SW480 (cell line): ENCODE results near the gene TMEM51.

Source experiments
- DNase-seq: peaks from one replicate; pipeline ENCODE4 v3.0.0-alpha.2; 2016; ENCODE audit warnings: low spot score

TMEM51 gene, protein sequence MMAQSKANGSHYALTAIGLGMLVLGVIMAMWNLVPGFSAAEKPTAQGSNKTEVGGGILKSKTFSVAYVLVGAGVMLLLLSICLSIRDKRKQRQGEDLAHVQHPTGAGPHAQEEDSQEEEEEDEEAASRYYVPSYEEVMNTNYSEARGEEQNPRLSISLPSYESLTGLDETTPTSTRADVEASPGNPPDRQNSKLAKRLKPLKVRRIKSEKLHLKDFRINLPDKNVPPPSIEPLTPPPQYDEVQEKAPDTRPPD

DNA sequence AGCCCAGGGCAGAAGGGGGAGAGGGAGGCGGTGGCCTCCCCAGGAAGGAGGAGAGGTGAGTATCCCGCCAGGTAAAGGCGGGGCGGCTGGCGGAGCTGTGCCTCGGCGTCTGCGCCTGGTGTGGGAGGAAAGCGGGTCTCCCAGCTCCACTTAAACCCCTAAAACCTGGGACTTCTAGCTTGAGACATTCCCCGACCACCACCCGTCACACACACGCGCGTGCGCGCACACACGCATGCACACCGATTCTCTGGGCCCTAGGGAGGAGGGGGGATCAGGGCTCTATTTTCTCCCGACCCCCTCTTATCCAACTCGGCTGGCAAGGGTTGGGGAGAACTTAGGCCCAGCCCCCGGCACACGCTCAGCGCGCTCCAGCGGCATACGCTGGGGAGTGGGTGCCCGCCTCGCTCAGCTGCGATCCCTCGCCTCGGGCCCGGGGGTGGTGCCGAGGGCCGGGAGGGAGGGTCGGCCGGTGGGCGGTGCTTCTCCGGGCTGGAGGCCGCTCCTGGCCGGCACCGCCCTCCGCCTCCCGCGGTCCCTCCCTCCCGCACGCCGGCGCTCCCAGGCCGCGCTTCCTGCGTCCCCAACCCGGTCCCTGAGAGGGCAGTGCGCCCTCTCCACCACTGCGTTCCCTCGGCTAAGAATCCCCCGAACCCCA is at the start of gene TMEM51:
Gene TMEM51, plus strand, starts transcription at position 564 of the 658 bp plus-strand sequence. CDS start 61,341 bp downstream, outside the sequence.
- peak; percentile 75 for DNase-seq

DNA sequence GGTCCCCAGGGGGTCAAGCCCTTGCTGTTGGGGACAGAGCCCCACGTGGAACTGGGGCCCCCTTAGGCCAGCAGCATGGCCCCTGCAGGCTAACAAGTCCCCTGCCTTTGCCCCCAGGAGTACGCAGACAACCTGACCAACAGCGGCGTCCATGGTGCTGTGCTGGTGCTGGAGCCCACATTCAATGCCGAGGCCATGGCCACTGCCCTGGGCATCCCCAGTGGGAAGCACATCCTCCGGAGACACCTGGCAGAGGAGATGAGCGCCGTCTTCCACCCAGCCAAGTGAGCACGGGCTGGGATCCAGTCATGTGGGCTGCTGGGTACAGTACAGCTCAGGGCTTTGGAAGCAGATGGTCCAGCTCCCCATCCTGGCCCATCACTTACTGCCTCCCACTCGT is 49.6 kb upstream of the TMEM51 start:
- no peak for DNase-seq

DNA sequence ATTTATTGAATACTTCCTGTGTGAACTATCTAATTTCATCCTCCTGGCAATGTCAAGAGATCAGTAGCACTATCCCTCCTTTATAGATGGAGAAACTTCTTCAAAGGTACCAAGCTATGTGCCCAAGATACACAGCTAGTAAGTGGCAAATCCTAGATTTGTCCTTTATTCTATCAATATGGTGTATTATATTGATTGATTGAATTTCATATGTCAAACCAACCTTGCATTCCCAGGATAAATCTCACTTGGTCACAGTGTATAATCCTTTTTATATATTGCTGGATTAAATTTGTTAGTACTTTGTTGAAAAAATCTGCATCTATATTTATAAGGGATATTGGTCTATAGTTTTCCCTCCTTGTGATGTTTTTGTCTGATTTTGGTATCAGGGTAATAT is 48.8 kb upstream of the TMEM51 start:
- DNase-seq, result no peak

DNA sequence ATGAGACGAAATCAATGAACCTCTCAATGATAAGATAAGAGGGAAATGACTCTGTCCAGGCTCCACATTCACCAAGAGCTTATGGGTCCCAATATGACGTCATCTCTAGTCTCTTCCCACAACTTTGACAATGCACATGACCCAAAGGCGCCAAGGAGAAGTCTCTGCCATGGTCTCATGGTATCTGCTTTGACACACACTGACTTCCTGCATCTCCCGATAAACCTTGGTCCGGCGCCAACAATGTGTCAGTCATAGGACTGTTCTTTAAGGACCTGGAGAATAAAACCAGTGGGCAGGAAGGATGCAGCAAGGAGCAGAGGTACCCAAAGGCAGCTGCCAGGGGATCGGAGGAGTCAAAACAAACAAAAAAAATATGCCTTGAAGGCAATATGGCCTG is 46.9 kb upstream of the TMEM51 start:
- no peak for DNase-seq

DNA sequence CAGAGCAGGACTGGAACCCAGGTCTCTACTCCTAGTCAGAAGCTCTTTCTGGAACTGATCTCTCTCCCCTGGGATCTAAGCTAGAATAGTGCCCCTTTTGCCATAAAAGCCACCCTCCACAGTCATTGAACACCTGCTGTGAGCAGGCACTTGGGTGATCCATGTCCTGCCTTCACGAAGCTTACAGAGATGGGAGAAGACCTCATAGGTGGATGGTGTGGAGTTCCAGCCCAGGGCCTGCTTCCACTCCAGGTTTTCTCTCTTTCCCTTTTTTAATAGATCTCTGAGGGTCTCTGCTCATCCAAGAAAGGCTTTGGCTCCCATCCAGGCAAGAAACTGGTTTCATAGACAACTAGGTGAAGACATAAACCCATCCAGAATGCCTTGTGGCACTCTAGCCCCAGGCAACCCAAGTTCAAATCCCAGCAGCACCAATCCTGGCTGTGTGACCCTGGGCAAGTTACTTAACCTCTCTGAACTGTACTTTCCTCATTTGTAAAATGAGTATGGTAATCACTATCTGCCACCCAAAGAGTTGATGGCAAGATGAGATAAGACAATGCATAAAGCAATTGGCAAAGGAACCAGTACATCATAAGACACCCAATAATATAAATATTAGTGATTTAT is 46.4 kb upstream of the TMEM51 start:
- DNase-seq, result no peak

DNA sequence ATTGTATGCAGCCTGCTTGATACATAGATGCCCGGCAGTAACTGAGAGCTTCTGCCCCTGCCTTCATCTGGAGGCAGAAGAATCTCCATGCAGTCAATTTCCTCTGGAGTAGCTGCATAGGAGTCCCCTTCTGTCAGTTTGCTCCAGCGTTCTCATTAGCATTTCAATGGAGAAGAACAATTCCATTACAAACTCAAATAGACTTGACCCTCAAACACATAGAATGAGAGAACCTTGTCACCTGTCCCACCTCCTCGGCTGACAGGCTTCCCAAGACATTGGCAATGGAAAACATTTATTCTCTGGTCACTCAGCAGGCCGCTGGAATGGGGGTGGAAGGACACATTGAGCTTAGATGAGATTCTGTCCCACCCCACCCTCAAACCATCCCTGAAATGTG is 45.6 kb upstream of the TMEM51 start:
- no peak for DNase-seq

DNA sequence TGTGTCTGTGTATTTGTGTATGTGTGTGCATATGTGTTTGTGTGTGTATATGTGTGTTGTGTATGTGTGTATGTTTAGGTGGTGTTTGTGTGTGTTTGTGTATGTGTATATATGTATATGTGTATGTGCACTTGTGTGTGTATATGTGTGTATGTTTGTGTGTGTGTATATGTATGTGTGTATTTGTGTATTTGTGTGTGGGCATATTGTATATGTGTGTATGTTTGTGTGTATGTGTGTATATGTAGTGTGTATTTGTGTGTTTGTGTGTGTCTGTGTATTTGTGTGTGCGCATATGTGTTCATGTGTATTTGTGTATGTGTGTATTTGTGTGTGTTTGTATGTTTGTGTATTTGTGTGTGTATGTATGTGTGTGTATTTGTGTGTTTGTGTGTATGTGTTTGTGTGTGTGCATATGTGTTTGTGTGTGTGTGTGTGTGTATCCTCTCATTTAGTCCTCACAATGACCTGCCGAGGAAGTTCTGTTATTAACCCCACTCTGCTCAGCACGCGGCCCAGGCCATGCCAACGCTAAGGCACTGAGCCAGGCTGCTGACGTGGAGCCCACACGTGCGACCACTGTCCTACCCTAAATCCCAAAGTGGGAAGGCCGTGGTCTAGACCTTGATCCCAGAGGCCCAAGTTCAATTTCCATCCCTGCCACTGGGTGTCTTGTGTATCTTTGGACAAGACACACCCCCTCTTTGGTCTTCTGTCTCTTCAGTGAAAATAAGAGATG is 43.2 kb upstream of the TMEM51 start:
- DNase-seq, result no peak

GRCh38 chr1:15110867-15111230 is 42.7 kb upstream of the TMEM51 start:
- no peak for DNase-seq

GRCh38 chr1:15113146-15113545 is 40.4 kb upstream of the TMEM51 start:
- DNase-seq, result no peak

GRCh38 chr1:15114884-15115283 is 38.7 kb upstream of the TMEM51 start:
- no peak for DNase-seq

GRCh38 chr1:15115542-15116330 is 37.8 kb upstream of the TMEM51 start:
- no peak for DNase-seq

GRCh38 chr1:15116966-15117365 is 36.6 kb upstream of the TMEM51 start:
- no peak for DNase-seq

- no peak for DNase-seq
Observed at GRCh38 chr1:15117671-15118325, 35.7 kb upstream of the TMEM51 start.

DNA sequence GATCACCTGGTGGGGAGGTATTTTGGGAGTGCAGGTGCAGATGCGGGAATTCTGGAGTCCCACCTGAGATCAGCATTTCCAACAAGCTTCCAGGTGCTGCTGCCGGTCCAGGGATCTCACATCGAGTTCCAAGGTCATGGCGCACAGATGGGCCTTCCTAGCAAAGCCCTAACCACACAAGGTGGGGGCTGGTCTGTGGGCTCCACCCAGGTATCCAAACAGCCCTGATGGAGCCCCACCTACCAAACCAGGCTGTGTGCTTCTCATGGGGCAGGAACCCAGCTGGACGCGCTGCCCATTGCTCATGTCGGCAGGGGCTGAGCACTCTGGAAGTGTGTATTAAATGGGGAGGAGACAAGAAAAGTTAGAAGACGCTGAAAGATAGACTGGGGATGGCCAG is 35.0 kb upstream of the TMEM51 start:
- no peak for DNase-seq

- DNase-seq, result no peak
Observed at GRCh38 chr1:15120251-15120945, 33.1 kb upstream of the TMEM51 start.

DNA sequence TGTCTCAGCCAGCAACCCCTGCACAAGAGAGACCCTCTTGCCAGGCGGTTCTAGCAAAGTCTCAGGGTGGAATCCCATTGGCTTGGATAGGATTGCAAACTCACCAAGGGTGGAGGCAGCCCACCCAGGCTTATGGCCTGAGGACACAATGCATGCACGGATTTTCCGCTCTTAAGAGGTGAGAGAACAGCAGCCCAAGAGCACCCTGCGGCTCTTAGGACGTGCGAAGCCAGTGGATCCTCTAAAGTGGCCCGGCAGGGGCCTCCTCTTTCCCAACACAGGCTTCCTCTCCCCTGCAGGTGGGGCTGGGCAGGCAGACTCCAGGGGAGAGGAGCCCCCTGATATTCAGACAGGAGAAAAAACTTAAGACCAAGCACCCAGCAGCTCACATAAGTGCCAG is 31.2 kb upstream of the TMEM51 start:
- no peak for DNase-seq

DNA sequence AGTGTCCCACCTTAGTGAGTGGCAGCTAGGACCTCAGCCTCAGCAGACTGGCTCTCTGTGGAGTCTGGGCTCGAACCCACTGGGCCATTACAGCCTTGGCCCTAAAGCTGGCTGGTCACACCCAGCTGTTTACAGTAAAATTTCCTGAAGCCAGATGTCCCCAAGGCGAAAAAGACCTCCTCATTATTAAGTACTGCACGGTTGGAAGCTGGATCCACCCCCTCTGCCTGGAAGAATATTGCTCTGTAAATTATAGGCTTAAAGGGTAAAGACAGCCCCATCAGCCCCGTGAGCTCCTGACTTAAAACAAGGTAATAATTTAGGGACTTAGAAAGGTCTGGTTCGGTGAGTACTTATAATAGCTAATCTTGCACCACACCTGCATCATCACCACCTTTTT is 30.3 kb upstream of the TMEM51 start:
- DNase-seq, result no peak

- DNase-seq, result no peak
Observed at GRCh38 chr1:15123925-15124324, 29.6 kb upstream of the TMEM51 start.

DNA sequence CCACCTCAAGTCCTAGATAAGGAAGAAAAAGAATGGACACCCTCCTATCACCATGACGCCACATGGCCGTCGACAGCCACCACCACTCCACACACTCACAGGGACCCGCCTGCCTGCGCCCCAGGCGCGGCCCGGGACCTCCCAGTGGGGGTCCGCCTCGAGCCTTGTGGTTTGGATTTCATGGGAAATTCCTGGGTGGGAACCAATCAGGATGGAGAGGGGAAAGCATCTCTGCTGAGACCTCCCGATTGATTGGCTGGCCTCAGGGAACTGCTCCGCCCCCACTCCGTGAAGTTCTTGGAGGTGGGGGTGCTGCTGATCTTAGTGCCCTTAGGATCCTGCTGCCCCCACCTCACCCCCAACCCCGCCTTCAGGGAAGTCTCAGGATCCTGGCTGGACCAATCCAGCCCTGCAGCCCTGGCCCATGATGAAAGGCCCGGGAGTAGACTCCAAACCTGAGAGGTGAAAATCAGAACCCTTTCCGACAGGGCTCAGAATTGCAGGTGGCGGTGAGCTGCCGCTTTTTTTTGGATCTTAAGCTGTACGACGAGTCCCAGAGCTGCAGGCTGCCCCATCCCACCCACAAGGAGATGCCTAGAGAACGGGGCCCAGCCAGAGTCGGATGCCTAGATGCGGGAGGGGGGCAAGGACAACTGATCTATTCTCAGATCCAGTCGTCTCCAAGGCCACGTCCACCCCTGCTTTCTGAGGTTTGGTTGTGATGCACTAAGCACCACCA is 29.0 kb upstream of the TMEM51 start:
- DNase-seq, result no peak

GRCh38 chr1:15125101-15125745 is 28.3 kb upstream of the TMEM51 start:
- DNase-seq, result no peak
